Esophagus squamous epithelium (tissue), 5 donors: ENCODE results near the gene LRRC15. TPM values are rescaled to one million over a fixed set of nuclear protein-coding genes. Genes with fewer than 3 reads are reported as not detected.

Source experiments
- DNase-seq: peaks from one replicate; lab custom pipeline; 2025; lab: John Stamatoyannopoulos, UW
- H3K27ac ChIP-seq, 4 donors: fragments of 200-600 bp; sonication (generic); one replicate each; pipeline ENCODE4 v1.5.1; 2016 to 2019; ENCODE audit warnings: mild to moderate bottlenecking in 1 of 4
- H3K27me3 ChIP-seq, 4 donors: fragments of 200-600 bp; sonication (generic); 1 replicate in 3 of 4; 2 replicates in 1 of 4; pipeline versions ENCODE4 v1.5.1 to v1.6.0; 2017 to 2021; ENCODE audit warnings: antibody characterized with exemption in 1 of 4
- H3K36me3 ChIP-seq, 3 donors: fragments of 200-600 bp; sonication (generic); one replicate each; pipeline ENCODE4 v1.5.1; 2016 to 2019
- H3K4me1 ChIP-seq, 3 donors: fragments of 200-600 bp; sonication (generic); one replicate each; pipeline ENCODE4 v1.5.1; 2017 to 2019
- H3K4me3 ChIP-seq, 4 donors: fragments of 200-600 bp; sonication (generic); 1 replicate in 3 of 4; 2 replicates in 1 of 4; pipeline ENCODE4 v1.5.1; 2016 to 2019; ENCODE audit warnings: mild to moderate bottlenecking in 2 of 4, moderate library complexity in 1 of 4
- H3K9me3 ChIP-seq, 3 donors: fragments of 200-600 bp; sonication (generic); one replicate each; pipeline ENCODE4 v1.5.1; 2016 to 2019
- CTCF ChIP-seq, 6 experiments: fragments of 450-650 bp in 4 of 6; fragments of 200-600 bp in 2 of 6; sonication (generic) in 2 of 6; IDR thresholded peaks; one replicate each; pipeline ENCODE4 v1.5.1; 2016 to 2019; ENCODE audit warnings: antibody characterized with exemption in 6 of 6, mild to moderate bottlenecking in 4 of 6, moderate library complexity in 4 of 6
- POLR2A ChIP-seq, 4 donors: fragments of 450-650 bp; IDR thresholded peaks; one replicate each; pipeline ENCODE4 v1.6.1; 2017; ENCODE audit warnings: antibody characterized with exemption in 4 of 4, mild to moderate bottlenecking in 4 of 4, moderate library complexity in 3 of 4
- WGBS, 2 donors: methylation state at CpG; one replicate each; pipeline ENCODE4 v1.1.5; 2018; 5-methylcytosine and 5-hydroxymethylcytosine counted together
- intact Hi-C: fragments of 100-400 bp; cut with DNase I; formaldehyde crosslinking; loops from one replicate; pipeline ENCODE4 v1.15.0; 2022
- total RNA-seq, 4 donors: library from RNA; depleted of rRNA; stranded (reverse); fragments of >200 nt; gene quantifications; one replicate each; pipeline ENCODE4 v1.1.0, GENCODE V29; 2016
- donor health status: DM: yes; HTN: yes; CAD: no.

The LRRC15 gene
- under 1 TPM in 1 of 4 donors, not detected in 3; 0.38 TPM for total RNA-seq

GRCh38 chr3:194369522-194370279, at the start of gene LRRC15:
Gene LRRC15 (minus strand): TSS chr3:194369743. CDS start chr3:194361043, 8,700 bp downstream.
- no peak for DNase-seq
- intact Hi-C loops = no loop called here

GRCh38 chr3:194418671-194419070, 49.1 kb upstream of the LRRC15 start:
- intact Hi-C loops = no loop called here
- H3K27me3 ChIP-seq = no peaks in the 10 kb centered on the region
- WGBS, 2 donors = 94% methylated on average over 2 of the region's 2 CpGs
- peaks cover 0 to 48% (median 3%) of the 10 kb centered on the region in 3 donors for H3K36me3 ChIP-seq
- H3K9me3 ChIP-seq = no peaks in the 10 kb centered on the region
- H3K4me1 ChIP-seq = no peaks in the 10 kb centered on the region
- DNase-seq = no peak
- H3K27ac ChIP-seq = no peak overlapping the region
- TF ChIP-seq CTCF (IDR thresholded peaks at IDR 0.05) (no peak), POLR2A (IDR thresholded peaks at IDR 0.05) (no peak)
- H3K4me3 ChIP-seq = no peak overlapping the region

More at GRCh38 chr3:194369522-194370279, at the start of gene LRRC15:
- no peaks in the 10 kb centered on the region for H3K9me3 ChIP-seq
- peaks cover 0 to 5% (median 2%) of the 10 kb centered on the region in 3 donors for H3K4me1 ChIP-seq
- peaks cover 0 to 57% (median 2%) of the 10 kb centered on the region in 4 donors for H3K27me3 ChIP-seq
- no peak for TF ChIP-seq POLR2A (IDR thresholded peaks at IDR 0.05)
- no peak for TF ChIP-seq CTCF (IDR thresholded peaks at IDR 0.05)
- 11 to 18% methylated on average over 6 to 7 of the region's 21 CpGs for WGBS, 2 donors
- no peaks in the 10 kb centered on the region for H3K36me3 ChIP-seq
- H3K27ac ChIP-seq = no peak within 1 kb of the TSS
- no peak within 1 kb of the TSS for H3K4me3 ChIP-seq

GRCh38 chr3:194407423-194407822, 37.9 kb upstream of the LRRC15 start:
- no peak for DNase-seq
- Histone ChIP-seq H3K9me3 (no peaks in the 10 kb centered on the region), H3K27me3 (no peaks in the 10 kb centered on the region), H3K4me1 (no peaks in the 10 kb centered on the region), H3K36me3 (peaks cover 0 to 37% (median 0%) of the 10 kb centered on the region in 3 donors), H3K27ac (no peak overlapping the region), H3K4me3 (no peak overlapping the region)
- 72 to 73% methylated on average over 7 of the region's 7 CpGs for WGBS, 2 donors
- TF ChIP-seq POLR2A (IDR thresholded peaks at IDR 0.05) (no peak), CTCF (IDR thresholded peaks at IDR 0.05) (no peak)
- intact Hi-C loops = loop anchor here (5.0 kb wide), 1 partner anchor 75 kb away; no protein-coding TSS in a partner anchor

- TF ChIP-seq CTCF (IDR thresholded peaks at IDR 0.05) (no peak), POLR2A (IDR thresholded peaks at IDR 0.05) (no peak)
- peaks cover 0 to 37% (median 0%) of the 10 kb centered on the region in 3 donors for H3K36me3 ChIP-seq
- H3K27me3 ChIP-seq = no peaks in the 10 kb centered on the region
- H3K4me1 ChIP-seq = no peaks in the 10 kb centered on the region
- intact Hi-C loops = loop anchor here (5.0 kb wide), 1 partner anchor 73 kb away; no protein-coding TSS in a partner anchor
- no peak overlapping the region for H3K4me3 ChIP-seq
- no peaks in the 10 kb centered on the region for H3K9me3 ChIP-seq
- no peak overlapping the region for H3K27ac ChIP-seq
- no peak for DNase-seq
- 92 to 93% methylated on average over 2 of the region's 2 CpGs for WGBS, 2 donors
Measured at GRCh38 chr3:194405766-194406165, 36.2 kb upstream of the LRRC15 start.
